Measurements from ENCODE around the gene CHN1. TPM values are rescaled to one million over a fixed set of nuclear protein-coding genes. Genes with fewer than 3 reads are reported as not detected.

The CHN1 gene
- total RNA-seq, 1 donor from 2014 or later, result 30.6 TPM

GRCh38 chr2:175030380-175031271 lies 25.4 kb upstream of the CHN1 start:
- ATAC-seq, result peak; percentile 59
- H3K9me3 ChIP-seq, result no peaks in the 10 kb centered on the region
- no peaks in the 10 kb centered on the region for H3K36me3 ChIP-seq
- no peaks in the 10 kb centered on the region for H3K4me1 ChIP-seq
- peak overlapping the region; percentile 27 for H3K27ac ChIP-seq
- no peaks in the 10 kb centered on the region for H3K27me3 ChIP-seq
- H3K4me3 ChIP-seq, result no peak overlapping the region
- peak; percentile 39 for TF ChIP-seq CTCF (IDR thresholded peaks at IDR 0.05)
- intact Hi-C loops (cut with DNase I), result loop anchor here (10.0 kb wide), 1 partner anchor 254 kb away; no protein-coding TSS in a partner anchor
- no peak for DNase-seq

- ATAC-seq (no peak), DNase-seq (no peak)
- intact Hi-C loops (cut with DNase I), result no loop called here
- TF ChIP-seq CTCF (IDR thresholded peaks at IDR 0.05), result no peak
- Histone ChIP-seq H3K27ac (peak overlapping the region; percentile 53), H3K36me3 (no peaks in the 10 kb centered on the region), H3K27me3 (no peaks in the 10 kb centered on the region), H3K4me1 (no peaks in the 10 kb centered on the region), H3K4me3 (no peak overlapping the region), H3K9me3 (no peaks in the 10 kb centered on the region)
Observed at GRCh38 chr2:175027755-175028154, 22.6 kb upstream of the CHN1 start.

- no peaks in the 10 kb centered on the region for H3K36me3 ChIP-seq
- TF ChIP-seq CTCF (IDR thresholded peaks at IDR 0.05), result no peak
- H3K9me3 ChIP-seq, result no peaks in the 10 kb centered on the region
- DNase-seq (no peak), ATAC-seq (no peak)
- H3K27ac ChIP-seq, result no peak overlapping the region
- H3K27me3 ChIP-seq, result no peaks in the 10 kb centered on the region
- no peaks in the 10 kb centered on the region for H3K4me1 ChIP-seq
- intact Hi-C loops (cut with DNase I), result no loop called here
- no peak overlapping the region for H3K4me3 ChIP-seq
Observed at GRCh38 chr2:175026385-175026784, 21.2 kb upstream of the CHN1 start.

- DNase-seq (no peak), ATAC-seq (no peak)
- no peak for TF ChIP-seq CTCF (IDR thresholded peaks at IDR 0.05)
- H3K4me3 ChIP-seq, result no peak overlapping the region
- no peaks in the 10 kb centered on the region for H3K36me3 ChIP-seq
- no peaks in the 10 kb centered on the region for H3K27me3 ChIP-seq
- H3K4me1 ChIP-seq, result no peaks in the 10 kb centered on the region
- no peaks in the 10 kb centered on the region for H3K9me3 ChIP-seq
- intact Hi-C loops (cut with DNase I), result no loop called here
- H3K27ac ChIP-seq, result no peak overlapping the region
Observed at GRCh38 chr2:175025946-175026345, 20.8 kb upstream of the CHN1 start.

- Histone ChIP-seq H3K4me3 (no peak overlapping the region), H3K36me3 (no peaks in the 10 kb centered on the region), H3K9me3 (no peaks in the 10 kb centered on the region), H3K4me1 (no peaks in the 10 kb centered on the region), H3K27me3 (no peaks in the 10 kb centered on the region), H3K27ac (no peak overlapping the region)
- no peak for TF ChIP-seq CTCF (IDR thresholded peaks at IDR 0.05)
- no peak for DNase-seq
- intact Hi-C loops (cut with DNase I), result no loop called here
- ATAC-seq, result no peak
Observed at GRCh38 chr2:175025233-175025632, 20.1 kb upstream of the CHN1 start.
